K562 treated with DMSO at 1 percent for 48 hours (cell line): Measurements from ENCODE around the gene CYP2B6. TPM values are rescaled to one million over a fixed set of nuclear protein-coding genes. Genes with fewer than 3 reads are reported as not detected.

Source experiments
- total RNA-seq: library from RNA; unstranded; fragments of 300-600 nt; gene quantifications from 2 replicates; pipeline ENCODE4 v1.2.3, GENCODE V29; 2022; ENCODE audit warnings: low replicate concordance; ENCODE audit errors: extremely low read depth

The CYP2B6 gene
- total RNA-seq: not detected in 2 replicates

DNA sequence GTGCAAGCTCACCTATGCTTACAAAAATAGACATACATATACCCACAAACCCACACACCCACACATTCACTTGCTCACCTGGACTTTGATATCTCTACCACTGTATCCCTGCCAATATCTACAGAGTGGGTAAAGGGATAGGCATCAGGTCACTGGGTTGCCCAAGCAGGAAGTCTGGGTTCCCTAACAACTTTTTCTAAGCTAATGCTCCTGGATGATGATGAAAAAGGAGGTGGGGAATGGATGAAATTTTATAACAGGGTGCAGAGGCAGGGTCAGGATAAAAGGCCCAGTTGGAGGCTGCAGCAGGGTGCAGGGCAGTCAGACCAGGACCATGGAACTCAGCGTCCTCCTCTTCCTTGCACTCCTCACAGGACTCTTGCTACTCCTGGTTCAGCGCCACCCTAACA is at the start of gene CYP2B6:
Gene CYP2B6 (plus strand): TSS at position 311 of the 410 bp plus-strand sequence. CDS start 24 bp downstream, at position 335.

Other genes with a start within 250 kb of the CYP2B6 start
- not detected in 2 replicates for gene ACTMAP, start 240.8 kb upstream of the CYP2B6 start, total RNA-seq
- not detected in 2 replicates for gene SNRPA, start 240.1 kb upstream of the CYP2B6 start, total RNA-seq
- not detected in 2 replicates for gene MIA, start 215.8 kb upstream of the CYP2B6 start, total RNA-seq
- not detected in 2 replicates for gene RAB4B, start 213.0 kb upstream of the CYP2B6 start, total RNA-seq
- not detected in 2 replicates for gene EGLN2, start 192.1 kb upstream of the CYP2B6 start, total RNA-seq
- gene CYP2A6, start 140.8 kb upstream of the CYP2B6 start, total RNA-seq: not detected in 2 replicates
- gene CYP2A7, start 109.1 kb upstream of the CYP2B6 start, total RNA-seq: not detected in 2 replicates
- not detected in 2 replicates for gene CYP2A13, start 97.2 kb downstream of the CYP2B6 start, total RNA-seq
- not detected in 2 replicates for gene CYP2F1, start 123.2 kb downstream of the CYP2B6 start, total RNA-seq
- gene CYP2S1, start 201.9 kb downstream of the CYP2B6 start, total RNA-seq: not detected in 2 replicates
- not detected in 2 replicates for gene AXL, start 227.9 kb downstream of the CYP2B6 start, total RNA-seq